Iris pigment epithelial cell (primary cell): ENCODE data around the gene PDGFRB.

Experiments
- DNase-seq: peaks from one replicate; pipeline ENCODE4 v3.0.0-alpha.2; 2011; ENCODE audit warnings: low read depth

Gene PDGFRB

DNA sequence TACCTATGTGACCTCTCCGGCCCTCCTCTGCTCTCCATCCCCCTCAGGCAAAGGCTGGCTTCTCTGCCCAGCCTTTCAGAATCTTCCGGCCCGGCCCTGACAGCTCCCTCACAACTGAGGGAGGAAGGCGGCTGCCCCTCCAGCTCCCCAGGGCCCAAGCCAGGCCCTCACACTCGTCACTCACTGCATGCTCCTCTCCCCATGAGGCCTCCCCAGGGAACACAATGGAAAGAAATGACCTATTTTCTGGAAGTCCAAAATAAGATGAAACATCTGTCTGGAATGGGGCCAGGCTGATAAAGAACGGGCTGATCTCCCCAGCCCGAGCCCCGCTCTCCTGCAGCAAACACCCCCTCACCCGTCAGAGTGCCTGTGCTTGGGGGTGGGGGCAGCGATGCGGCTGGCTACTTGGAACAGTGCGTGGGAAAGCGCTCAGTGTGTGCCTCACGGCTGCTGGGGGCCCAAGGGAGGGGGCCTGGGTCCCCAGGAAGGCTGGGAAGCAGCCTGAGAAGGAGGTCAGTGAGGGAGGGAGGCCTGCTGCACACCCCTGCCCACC lies 11.3 kb downstream of the PDGFRB start:
- DNase-seq: peak; percentile 82

DNA sequence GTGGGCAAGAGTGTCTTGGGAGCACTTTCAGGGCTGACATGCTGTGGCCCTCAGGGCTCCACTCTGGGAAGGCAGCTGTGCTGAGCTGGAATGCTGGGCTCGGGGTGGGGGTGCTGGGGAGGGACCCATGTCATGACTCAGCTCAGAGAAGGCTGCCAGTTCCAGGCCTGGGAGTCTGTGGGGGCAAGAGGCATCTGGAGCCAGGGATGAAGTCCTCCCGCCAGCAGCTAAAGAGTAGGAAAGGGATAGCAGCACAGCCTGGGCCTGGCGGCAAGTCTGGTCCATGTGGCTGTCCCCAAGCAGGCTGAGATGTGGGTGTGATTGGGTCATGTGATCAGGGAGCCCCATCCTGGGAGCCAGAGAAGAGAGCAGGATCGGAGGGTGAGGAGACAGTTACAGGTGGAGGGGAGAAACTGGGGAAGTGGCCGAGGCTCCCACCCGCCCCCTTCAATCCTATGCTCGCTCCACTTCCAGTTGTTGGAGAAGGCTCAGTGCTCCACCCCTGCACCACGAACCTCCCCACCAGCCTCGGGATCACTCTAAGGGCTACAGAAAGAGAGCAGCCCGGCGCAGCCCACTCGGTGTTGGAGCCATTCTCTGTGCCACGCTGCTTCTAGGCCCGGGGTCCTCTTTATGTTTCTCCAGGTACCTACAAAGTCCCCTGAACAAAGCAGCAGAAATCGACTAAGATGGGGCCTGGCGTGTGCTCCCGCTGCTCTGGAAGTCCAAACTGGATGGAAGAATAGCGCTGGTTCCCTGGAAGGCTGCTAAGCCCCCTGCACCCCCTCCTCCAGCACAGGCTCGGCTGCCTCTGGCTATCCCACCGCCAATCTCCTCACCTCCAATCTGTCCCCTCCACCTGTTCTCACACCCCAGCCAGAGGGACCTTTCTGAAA lies 12.0 kb downstream of the PDGFRB start:
- DNase-seq: peak; percentile 91

DNA sequence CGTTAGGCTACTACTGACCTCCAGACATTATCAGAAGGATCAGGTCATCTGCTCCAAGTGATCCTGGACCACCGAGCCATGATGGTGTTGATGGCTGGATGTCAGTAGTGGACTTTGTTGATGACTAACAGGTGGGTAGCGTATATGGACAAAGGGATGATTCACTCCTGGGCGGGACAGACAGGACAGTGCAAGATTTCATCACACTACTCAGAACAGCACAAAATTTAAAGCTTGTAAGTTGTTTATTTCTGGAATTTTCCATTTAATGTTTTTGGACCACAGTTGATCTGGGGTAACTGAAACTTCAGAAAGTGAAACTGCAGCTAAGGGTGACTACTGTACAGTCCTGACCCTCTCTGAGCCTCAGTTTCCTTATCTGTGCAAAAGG lies 12.7 kb downstream of the PDGFRB start:
- DNase-seq: peak; percentile 99

DNA sequence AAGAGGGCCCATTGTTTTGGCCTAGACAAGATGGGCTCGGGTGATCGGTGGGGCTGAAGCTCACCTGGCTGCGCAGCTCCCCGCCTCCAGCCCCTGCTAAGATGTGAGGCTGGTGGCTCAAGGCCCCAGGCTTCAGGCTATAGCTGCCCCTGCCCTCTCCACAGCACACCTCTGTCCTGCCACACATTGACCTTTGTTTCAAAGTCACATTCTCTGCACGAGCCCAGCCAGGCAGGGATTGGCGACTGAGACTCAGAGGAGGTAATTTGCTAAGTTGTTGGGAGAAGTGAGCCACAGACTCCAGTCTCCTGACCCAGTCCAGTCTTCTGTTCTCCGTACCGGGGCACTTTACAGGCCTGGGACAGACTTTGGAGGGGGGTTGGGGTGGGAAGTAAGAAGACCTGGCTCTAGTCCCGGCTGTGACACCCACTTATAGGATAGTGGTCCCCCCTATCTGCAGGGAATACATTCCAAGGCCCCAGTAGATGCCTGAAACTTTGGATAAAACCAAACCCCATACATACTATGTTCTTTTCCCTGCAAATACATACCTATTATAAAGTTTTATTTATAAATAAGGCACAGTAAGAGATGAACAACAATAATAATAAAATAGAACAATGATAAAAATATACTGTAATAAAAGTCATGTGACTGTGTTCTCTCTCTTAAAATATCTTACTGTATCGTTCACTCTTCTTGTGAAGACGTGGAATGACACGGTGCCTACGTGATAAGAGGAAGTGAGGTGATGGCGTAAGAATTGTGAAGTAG lies 13.3 kb downstream of the PDGFRB start:
- DNase-seq: no peak

DNA sequence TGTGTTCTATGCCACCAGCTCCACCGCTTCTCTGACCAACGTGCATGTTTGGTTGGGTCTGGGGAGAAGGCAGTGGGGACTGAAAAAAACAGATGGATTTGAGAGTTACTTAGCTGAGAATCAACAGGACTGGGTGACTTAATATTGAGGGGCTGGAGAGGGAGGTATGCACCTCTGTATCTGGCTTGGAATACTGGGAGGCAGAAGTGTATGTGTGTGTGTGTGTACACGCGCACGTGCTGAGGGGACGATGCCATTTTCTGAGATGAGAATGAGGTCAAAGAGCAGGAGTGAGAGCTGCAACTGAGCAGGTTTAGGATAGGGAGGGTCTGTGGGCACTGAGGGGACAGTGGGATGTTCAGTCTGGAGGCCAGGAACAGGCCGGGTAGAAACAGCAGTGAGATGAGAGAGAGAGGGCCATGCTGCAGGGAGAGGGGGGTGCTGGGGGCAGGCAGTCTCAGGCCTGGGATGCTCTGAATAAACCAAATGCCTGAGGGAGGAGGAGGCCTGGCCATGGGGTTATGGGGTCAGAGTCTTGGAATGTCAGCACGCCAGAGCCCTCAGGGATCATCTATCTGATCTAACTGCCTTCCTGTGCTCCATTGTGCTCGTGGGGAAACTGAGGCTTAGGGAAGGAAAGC lies 14.0 kb downstream of the PDGFRB start:
- DNase-seq: peak; percentile 92

DNA sequence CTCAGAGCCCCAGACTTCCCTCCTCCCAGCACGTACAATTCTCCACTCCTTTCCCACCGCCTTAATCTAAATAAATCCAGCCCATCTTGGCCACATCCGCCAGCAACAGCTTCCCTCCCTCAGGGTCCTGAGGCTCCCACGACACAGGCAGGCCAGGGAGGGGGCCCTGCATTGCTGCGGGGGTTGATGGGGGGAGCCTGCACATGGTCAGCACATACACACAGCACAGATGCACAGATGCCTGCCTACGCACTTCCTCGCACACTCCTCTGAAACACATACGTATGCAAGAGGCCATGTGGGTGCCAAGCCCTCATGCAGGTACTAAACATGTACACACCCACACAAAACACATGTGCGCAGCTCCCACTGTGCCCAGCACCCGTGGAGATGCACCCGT lies 14.8 kb downstream of the PDGFRB start:
- peak; percentile 95 for DNase-seq

DNA sequence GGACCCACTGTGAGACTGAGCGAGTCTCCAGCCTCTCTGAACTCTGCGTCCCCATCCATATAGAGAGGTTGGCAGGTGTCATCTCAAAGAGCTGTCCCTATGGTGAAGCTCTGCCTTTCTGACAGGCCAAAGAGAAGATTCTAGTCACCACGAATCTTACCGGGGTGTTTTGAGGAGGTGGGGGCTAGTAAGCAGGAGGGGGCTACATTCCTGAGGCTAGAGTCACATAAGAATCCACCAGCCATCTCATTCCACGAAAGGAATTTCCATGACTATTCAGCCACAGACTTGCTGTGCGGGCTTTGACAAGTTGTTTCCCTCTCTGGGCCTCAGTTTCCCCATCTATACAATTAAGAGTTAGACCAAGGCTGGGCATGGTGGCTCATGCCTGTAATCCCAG lies 16.3 kb downstream of the PDGFRB start:
- peak; percentile 93 for DNase-seq

DNA sequence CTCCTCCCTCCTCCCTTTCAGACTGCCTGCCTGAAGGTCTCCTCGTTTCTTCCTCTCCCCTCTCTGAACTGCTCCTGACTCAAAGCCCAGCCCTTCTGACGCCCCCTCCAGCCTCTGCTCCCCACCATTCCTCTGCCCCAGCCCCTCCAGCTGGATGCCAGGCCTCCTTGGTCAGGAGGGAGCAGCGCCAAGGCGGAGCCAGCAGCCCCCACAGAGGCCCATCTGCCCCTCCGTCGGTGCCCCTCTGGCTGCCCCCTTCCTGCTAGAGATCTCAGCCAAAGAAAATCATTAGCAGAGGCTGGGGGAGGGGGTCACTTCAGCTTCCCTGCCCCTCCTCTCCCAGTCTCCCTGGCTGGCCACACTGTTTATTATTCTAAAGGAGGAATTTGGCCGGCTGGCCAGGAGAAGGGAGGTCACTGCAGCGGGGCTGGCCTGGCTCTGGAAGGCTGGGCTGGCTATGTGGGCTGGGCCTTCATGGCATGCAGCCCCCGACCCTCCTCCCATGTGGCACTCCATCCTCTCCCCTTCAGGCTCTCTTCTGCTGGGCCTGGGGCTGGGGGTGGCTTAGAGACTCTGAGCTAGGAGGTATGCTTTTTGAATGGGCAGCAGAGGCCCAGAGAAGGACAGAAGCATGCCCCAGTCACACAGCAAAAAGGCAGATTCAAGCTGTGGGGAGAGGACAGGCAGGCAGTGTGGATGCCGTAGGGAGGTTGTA lies 16.9 kb downstream of the PDGFRB start:
- DNase-seq: peak; percentile 92

DNA sequence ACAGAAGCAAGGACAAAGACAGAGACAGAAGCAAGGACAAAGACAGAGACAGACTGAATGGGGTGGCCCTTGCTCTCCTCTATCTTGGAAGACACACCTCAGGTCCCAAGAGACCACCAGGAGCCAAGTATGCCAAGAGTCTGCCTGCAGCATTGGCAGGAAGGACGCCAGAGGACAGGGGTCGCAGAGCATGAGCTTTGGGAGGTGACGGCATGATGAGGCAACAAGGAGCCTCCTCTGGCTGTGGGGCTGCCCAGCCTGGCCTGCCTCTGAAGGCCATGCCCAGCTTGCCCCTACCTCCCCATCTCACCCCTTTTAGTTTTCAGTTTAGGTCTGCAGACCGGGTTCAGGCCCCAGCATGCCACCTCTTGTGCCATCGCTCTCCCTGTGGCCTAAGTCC lies 17.6 kb downstream of the PDGFRB start:
- DNase-seq: peak; percentile 63

DNA sequence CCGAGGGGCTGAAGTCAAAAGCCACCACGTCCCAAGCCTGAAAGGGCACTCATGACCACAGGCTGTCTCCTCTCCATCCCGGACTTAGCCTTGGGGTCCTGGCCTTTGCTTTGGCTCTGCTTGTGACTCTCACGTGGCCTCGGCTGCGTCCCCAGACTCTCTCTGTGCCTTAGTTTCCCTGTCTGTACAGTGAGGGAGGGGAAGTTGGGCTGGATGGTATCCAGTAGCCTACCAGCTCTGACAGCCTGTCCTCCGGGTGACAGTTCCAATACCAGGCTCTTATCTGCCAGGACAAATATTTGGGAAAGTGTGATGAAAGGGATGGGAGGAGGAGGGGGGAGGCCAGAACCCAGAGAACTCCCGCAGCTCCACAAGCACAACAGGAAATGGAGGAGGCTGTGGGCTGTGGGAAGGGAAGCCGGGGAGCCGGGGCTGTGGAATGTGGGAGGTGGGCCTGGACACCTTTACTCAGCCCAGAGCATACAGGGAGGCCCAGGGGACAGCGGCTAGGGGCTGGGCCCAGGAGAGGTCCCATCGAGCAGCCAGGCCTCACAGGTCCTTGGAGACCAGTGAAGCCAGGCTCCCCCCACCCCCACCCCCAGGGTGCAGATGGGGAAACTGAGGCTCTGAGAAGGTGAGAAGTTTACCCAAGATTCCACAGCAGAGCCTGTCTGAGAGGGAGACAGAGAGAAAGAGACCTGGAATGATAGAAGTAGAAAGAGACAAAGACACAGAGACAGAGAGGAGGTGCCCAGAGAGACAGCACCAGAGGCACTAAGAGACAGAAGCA lies 18.3 kb downstream of the PDGFRB start:
- peak; percentile 65 for DNase-seq

DNA sequence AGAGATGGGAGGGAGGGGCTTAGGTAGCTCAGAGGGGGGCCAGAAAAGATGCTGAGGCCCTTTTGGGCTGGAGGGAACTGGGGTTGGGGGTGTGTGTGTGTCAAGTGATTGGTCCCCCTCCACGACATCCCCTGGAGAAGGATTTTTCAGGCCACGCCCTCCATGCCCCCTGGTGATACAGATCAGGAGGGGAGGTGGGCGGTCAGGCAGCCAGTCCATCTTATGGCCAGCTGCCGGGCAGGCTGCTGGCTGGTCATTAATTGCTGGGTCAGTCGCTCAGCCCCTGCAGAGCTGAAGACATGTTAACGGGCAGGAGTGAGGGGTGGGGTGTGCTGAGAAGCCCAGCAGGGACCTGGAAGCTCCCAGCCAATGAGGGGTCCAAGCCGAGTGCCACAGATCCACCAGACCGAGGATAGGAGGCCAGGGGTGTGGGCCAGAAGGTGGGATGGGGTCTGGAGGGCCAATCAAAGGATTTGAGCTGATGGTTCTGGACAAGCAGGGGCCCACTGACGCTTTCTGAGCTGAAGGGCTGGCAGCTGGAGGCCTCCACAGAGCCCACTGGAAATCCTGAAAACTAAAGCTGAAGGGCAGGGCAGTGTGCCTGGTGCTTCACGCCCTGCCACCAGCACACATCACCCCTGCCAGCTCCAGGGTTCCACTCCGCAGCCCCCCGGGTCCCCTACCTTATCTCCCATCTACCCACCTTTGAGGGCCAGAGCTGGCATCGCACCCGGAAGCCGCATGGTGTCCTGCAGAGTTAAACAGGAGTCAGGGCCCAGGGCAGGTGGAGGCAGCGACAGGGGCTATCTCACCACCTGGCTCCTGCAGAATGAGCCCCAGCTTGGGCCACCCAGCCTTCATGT lies 19.1 kb downstream of the PDGFRB start:
- no peak for DNase-seq

DNA sequence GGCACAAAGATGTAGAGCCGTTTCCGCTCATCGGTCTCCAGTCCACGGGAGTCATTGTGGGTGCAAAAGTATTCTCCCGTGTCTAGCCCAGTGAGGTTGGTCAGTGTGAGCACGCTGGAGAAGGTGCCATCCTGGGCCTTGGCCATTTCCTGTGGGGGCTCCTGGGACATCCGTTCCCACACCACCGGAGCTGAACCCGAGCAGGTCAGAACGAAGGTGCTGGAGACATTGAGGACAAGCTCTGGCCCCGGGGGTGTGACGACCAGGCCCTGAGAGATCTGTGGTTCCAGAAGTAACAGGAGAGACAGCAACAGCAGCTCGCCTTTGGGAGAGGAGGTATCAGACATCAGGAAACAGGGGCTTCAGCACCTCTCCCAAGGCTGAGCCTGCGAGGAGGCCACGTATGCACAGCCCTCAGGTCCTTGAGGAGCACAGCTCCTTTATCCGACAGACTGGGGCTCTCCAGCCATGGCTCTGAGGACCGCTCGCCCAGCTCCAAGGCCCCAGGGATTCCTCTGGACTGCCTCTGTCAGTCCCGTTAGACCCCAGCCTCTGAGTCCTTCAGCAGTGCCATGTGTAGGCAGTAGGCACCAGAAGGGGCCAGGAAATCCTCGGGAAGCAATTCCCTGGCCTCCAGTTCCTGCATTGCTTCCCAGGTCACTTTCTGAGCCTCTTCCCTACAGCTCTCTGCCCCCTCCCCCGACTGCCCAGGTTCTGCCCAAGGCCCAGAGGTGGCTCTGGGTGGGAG lies 19.9 kb downstream of the PDGFRB start:
- no peak for DNase-seq

DNA sequence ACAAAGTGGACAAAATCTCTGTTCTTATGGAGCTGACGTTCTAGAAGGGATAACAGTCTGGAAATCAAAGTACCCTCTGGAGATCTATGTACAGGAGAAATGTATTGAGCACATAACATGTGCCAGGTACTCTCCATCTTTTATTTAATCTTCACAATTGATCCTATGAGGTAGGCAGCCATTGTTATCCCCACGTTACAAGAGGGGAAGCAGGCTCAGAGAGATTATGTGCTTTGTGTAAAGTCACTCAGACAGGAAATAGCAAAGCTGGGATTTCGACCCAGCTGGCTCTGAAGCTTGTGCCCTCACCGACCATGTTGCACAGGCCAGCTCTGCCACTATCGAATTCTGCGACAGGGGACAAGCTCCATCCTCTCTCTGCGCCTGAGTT lies 21.5 kb downstream of the PDGFRB start:
- DNase-seq: no peak

DNA sequence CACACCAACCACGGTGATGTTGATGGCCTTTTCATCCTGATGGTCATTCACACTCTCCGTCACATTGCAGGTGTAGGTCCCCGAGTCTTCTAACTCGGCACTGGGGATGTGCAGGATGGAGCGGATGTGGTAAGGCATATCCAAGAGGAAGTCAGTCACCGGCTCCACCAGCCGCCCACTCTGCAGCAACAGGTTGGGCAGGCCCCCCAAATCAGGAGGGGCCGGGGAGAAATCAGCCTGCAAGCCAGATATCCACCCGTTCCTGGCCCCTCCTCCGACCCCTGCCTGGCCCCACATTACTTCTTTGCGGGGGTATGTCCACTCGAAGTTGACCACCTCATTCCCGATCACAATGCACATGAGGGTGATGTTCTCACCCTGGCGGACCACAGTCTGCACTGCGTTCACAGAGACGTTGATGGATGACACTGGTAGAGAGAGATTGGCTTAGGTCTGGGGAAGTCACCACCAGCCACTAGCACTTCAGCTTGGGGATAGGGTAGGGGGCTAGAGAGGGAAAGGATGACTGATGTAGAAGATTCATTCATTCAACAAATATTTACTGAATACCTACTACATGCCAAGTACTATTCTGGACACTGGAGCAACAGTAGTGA lies 22.0 kb downstream of the PDGFRB start:
- no peak for DNase-seq

DNA sequence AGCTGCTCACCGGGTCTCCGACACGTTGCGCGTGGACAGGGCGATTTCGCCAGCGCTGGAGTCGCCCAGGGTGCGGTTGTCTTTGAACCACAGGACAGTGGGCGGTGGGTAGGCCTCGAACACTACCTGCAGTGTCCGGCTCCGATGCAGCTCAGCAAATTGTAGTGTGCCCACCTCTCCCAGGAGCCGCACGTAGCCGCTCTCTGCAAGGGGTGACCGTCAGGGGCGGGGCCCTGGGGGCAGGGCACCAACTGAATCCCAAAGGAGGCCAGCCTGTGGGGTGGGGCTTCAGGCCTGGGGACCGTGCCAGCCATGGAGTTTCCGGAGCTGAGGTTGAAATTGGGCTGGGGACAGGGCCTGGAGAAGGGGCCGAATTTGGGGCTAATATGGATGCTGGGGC lies 22.9 kb downstream of the PDGFRB start:
- DNase-seq: no peak

DNA sequence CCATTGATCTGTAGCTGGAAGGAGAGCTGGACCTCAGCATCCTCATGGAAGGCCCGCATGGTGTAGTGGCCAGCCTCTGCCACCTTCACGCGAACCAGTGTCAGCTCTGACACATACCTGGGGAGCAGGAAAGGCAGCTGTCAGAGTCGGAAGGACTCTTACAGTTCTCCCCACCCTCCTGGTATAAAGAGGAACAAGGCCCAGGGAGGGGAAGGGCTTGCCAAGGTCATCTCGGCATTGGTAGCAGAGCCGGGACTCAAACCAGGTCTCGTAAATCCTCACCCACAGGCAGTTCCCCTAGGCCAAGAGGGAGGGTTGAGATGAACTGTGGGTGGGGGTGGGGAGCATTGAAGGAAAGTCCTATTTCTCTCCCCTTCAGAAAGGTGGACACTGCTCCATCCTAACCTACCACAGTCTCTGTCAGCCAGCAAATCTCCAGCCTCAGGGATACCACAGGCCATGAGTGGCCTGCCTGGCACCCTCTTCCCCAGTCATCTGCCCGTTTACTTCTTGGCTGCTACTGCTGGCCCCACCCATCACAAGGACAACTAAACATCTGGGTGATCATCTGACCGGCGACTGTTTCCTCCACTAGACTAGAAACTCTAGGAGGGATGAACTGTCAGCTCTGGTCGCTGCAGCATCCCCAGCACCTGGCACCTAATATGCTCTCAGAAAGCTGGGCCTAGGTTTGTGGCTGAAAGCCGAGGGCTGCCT lies 23.5 kb downstream of the PDGFRB start:
- no peak for DNase-seq

DNA sequence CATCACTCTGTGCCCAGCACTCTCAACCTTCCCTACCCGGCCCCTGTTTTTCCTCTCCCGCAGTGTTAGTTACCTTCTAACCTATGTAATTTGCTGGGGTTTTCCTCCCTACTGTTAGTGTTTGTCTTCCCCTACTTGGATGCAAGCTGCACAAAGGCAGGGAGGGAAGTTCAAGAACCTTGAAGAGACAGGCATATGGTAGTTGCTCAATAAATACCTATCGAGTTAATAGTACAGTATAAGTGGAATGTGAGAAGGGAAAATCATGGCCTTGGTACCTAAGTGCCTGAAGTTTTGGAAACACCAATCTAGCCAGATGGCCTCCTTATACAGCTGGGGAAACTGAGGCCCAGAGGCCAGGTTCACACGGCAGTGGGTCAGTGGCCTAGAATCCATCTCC lies 24.2 kb downstream of the PDGFRB start:
- peak; percentile 69 for DNase-seq

DNA sequence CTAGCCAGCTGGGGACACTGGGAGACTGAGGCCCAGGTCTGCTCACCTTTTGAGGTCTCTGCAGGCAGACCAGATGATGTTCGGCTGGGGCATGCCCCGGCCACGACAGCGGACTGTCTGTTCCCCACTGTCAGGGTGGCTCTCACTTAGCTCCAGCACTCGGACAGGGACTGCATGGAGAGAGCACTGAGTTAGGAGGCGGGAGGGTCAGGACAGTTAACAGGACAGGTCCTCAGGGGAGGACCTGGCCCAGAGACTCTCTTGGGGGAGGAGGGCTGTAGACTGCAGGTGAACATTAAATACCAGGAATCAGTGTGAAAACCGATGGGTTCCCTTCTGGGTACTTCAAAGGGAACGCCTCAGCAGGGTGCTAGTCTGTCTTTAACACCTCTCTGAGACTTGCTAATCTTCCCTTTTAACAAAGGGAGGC lies 25.1 kb downstream of the PDGFRB start:
- DNase-seq: no peak
